Panc1 (cell line): Measurements from ENCODE around the gene IFT172. TPM values are rescaled to one million over a fixed set of nuclear protein-coding genes. Genes with fewer than 3 reads are reported as not detected.

Experiments used
- ATAC-seq: fragments of 200-7000 bp; cut with Tn5 transposase; 2 replicates; pipeline ENCODE4 v1.9.1; 2020; ENCODE audit warnings: mild to moderate bottlenecking, moderate library complexity
- BruUV-seq: library from RNA; stranded (reverse); fragments of 400-500 nt; replicated peaks from 2 replicates; lab custom pipeline; 2021; lab: Mats Ljungman, UMichigan
- CTCF ChIA-PET: fragments of 300-600 bp; sonication (Branson Sonifier 250); formaldehyde crosslinking; loops from one replicate; lab custom pipeline; 2022; ENCODE audit warnings: antibody characterized with exemption; lab: Charles Lee
- POLR2A ChIA-PET: fragments of 300-600 bp; sonication (Branson Sonifier 250); formaldehyde crosslinking; loops from one replicate; lab custom pipeline; 2022; ENCODE audit warnings: antibody characterized with exemption; lab: Charles Lee
- DNase-seq: peaks from one replicate; pipeline ENCODE4 v3.0.0-alpha.2; 2010; ENCODE audit warnings: low read depth, low spot score
- H3K27ac ChIP-seq: 2 replicates; pipeline ENCODE4 v1.5.1; 2011; ENCODE audit warnings: mild to moderate bottlenecking, low read length, inconsistent platforms
- H3K27me3 ChIP-seq: fragments of 200-500 bp; sonication (Bioruptor generic); 2 replicates; pipeline ENCODE4 v1.6.0; 2014; ENCODE audit warnings: low read length, inconsistent platforms; ENCODE audit not compliant: control insufficient read depth, insufficient read depth
- H3K36me3 ChIP-seq: fragments of 200-500 bp; sonication (Bioruptor generic); 2 replicates; pipeline ENCODE4 v1.5.1; 2014; ENCODE audit warnings: inconsistent platforms, mild to moderate bottlenecking, low read length, moderate library complexity; ENCODE audit not compliant: control insufficient read depth, insufficient read depth
- H3K4me1 ChIP-seq: 2 replicates; pipeline ENCODE4 v1.5.1; 2011; ENCODE audit warnings: inconsistent platforms, mild to moderate bottlenecking, low read length, moderate library complexity; ENCODE audit not compliant: control insufficient read depth, insufficient read depth
- H3K4me3 ChIP-seq, 2 experiments: 2 replicates each; pipeline ENCODE4 v1.5.1; 2011 to 2012; ENCODE audit warnings: low read depth in 2 of 2, low read length in 2 of 2, mild to moderate bottlenecking in 2 of 2, inconsistent platforms in 1 of 2, moderate library complexity in 1 of 2
- H3K9me3 ChIP-seq: fragments of 200-500 bp; sonication (Bioruptor generic); 2 replicates; pipeline ENCODE4 v1.5.1; 2014; ENCODE audit warnings: low read depth, mild to moderate bottlenecking, inconsistent platforms, low read length, moderate library complexity; ENCODE audit not compliant: control insufficient read depth, insufficient read depth
- POLR2AphosphoS5 ChIP-seq: IDR thresholded peaks from 2 replicates; pipeline ENCODE4 v1.6.1; 2012; ENCODE audit warnings: mild to moderate bottlenecking, low read depth, low read length, moderate library complexity
- SIN3A ChIP-seq: IDR thresholded peaks from 2 replicates; pipeline ENCODE4 v1.6.1; 2012; ENCODE audit warnings: low read depth, mild to moderate bottlenecking, low read length, moderate library complexity, borderline replicate concordance; ENCODE audit not compliant: insufficient read depth
- TCF7L2 ChIP-seq: IDR thresholded peaks from 2 replicates; pipeline ENCODE4 v1.6.1; 2011; ENCODE audit warnings: mild to moderate bottlenecking, low read depth, low read length, inconsistent platforms
- in situ Hi-C: cut with HindIII; loops from 2 replicates; pipeline ENCODE4 v1.10.0; 2016; ENCODE audit warnings: low sequenced_read_pairs, low pct_unique_long_range_greater_than_20kb
- intact Hi-C: fragments of 100-400 bp; cut with micrococcal nuclease; formaldehyde crosslinking; loops from one replicate; pipeline ENCODE4 v1.10.0; 2022; ENCODE audit not compliant: unreplicated experiment
- total RNA-seq: library from RNA; stranded (reverse); gene quantifications from one replicate; pipeline ENCODE4 v1.2.1, GENCODE V29; 2021; ENCODE audit not compliant: unreplicated experiment
- TF ChIP-seq, protein P1 (sequence below): fragments of 450-650 bp; IDR thresholded peaks from 2 replicates; pipeline ENCODE4 v1.5.1; 2017; ENCODE audit warnings: mild to moderate bottlenecking
- TF ChIP-seq, protein P2 (sequence below), 2 experiments: IDR thresholded peaks; 2 replicates each; pipeline ENCODE4 v1.6.1; 2011 to 2012; ENCODE audit warnings: low read depth in 2 of 2, control low read depth in 1 of 2, low read length in 1 of 2, mild to moderate bottlenecking in 1 of 2, moderate library complexity in 1 of 2; ENCODE audit not compliant: insufficient read depth in 1 of 2

Gene IFT172
- total RNA-seq, 1 experiment from 2014 or later = 16.7 TPM

DNA sequence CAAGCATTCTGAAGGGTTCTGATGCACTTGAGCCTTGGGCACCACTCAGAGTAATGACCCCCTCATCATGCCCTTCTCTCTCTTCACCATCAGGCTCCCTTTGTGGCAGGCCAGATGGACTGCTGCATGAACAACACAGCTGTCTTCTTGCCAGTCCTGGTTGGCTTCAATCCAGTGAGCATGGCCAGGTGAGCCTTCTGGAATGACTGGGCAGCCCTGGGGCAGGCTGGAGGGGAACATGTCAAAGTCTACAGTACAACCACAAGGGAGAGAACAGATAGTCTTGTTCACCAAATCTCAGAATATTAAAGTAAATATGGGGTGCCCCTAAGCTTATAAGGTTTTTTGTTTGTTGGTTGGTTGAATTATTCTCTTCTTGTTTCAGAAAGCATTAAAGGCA is 11.5 kb upstream of the IFT172 start:
- TF ChIP-seq TCF7L2 (no peak), SIN3A (no peak), POLR2AphosphoS5 (no peak)
- TF ChIP-seq, protein P1, sequence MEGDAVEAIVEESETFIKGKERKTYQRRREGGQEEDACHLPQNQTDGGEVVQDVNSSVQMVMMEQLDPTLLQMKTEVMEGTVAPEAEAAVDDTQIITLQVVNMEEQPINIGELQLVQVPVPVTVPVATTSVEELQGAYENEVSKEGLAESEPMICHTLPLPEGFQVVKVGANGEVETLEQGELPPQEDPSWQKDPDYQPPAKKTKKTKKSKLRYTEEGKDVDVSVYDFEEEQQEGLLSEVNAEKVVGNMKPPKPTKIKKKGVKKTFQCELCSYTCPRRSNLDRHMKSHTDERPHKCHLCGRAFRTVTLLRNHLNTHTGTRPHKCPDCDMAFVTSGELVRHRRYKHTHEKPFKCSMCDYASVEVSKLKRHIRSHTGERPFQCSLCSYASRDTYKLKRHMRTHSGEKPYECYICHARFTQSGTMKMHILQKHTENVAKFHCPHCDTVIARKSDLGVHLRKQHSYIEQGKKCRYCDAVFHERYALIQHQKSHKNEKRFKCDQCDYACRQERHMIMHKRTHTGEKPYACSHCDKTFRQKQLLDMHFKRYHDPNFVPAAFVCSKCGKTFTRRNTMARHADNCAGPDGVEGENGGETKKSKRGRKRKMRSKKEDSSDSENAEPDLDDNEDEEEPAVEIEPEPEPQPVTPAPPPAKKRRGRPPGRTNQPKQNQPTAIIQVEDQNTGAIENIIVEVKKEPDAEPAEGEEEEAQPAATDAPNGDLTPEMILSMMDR = no peak
- TF ChIP-seq, protein P2, sequence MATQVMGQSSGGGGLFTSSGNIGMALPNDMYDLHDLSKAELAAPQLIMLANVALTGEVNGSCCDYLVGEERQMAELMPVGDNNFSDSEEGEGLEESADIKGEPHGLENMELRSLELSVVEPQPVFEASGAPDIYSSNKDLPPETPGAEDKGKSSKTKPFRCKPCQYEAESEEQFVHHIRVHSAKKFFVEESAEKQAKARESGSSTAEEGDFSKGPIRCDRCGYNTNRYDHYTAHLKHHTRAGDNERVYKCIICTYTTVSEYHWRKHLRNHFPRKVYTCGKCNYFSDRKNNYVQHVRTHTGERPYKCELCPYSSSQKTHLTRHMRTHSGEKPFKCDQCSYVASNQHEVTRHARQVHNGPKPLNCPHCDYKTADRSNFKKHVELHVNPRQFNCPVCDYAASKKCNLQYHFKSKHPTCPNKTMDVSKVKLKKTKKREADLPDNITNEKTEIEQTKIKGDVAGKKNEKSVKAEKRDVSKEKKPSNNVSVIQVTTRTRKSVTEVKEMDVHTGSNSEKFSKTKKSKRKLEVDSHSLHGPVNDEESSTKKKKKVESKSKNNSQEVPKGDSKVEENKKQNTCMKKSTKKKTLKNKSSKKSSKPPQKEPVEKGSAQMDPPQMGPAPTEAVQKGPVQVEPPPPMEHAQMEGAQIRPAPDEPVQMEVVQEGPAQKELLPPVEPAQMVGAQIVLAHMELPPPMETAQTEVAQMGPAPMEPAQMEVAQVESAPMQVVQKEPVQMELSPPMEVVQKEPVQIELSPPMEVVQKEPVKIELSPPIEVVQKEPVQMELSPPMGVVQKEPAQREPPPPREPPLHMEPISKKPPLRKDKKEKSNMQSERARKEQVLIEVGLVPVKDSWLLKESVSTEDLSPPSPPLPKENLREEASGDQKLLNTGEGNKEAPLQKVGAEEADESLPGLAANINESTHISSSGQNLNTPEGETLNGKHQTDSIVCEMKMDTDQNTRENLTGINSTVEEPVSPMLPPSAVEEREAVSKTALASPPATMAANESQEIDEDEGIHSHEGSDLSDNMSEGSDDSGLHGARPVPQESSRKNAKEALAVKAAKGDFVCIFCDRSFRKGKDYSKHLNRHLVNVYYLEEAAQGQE (IDR thresholded peaks at IDR 0.05; ENCODE audit: insufficient read depth in 1 of 2, low read depth in 2 of 2, low read length in 1 of 2) = no peak
- intact Hi-C loops (no loop called here), in situ Hi-C loops (no loop called here)
- no peak for ATAC-seq
- DNase-seq = no peak
- Histone ChIP-seq H3K36me3 (no peaks in the 10 kb centered on the region), H3K9me3 (no peaks in the 10 kb centered on the region), H3K4me1 (no peaks in the 10 kb centered on the region), H3K27ac (no peak overlapping the region), H3K27me3 (peaks cover 20% of the 10 kb centered on the region; the same call in 1 of the 2 replicates), H3K4me3 (no peak overlapping the region)
- ChIA-PET POLR2A (no interaction called here), CTCF (no interaction called here)
- BruUV-seq = no TSS peak

DNA sequence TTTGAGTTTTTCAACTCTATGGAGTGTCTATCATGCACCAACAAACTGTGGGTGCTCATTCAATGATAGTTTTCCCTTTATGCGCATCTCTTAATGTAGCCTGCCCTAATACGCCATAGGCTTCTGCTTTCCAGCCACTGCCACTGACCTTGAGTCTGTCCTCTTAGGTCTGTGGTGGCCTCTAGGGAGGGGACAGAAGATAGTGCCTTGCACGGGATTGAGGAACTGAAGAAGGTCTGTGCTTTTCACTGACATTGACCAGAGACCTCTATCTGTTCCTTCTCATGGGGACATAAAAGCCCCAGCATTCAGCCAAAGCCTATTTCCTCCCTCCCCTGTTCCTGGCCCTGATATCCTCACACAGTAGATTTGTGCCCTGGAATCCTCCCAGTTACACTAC is 9.4 kb upstream of the IFT172 start:
- Histone ChIP-seq H3K9me3 (no peaks in the 10 kb centered on the region), H3K4me1 (no peaks in the 10 kb centered on the region; the same call in 1 of the 2 replicates), H3K4me3 (no peak overlapping the region), H3K27me3 (peaks cover 28% of the 10 kb centered on the region), H3K36me3 (no peaks in the 10 kb centered on the region), H3K27ac (no peak overlapping the region)
- in situ Hi-C loops (no loop called here), intact Hi-C loops (no loop called here)
- BruUV-seq = no TSS peak
- CTCF ChIA-PET = interaction anchor here (0.7 kb wide), 1 partner anchor 17 kb away, joined by 4 read pairs; no protein-coding TSS in a partner anchor
- ATAC-seq (no peak), DNase-seq (no peak)
- TF ChIP-seq, protein P2 (IDR thresholded peaks at IDR 0.05; ENCODE audit: insufficient read depth in 1 of 2, low read depth in 2 of 2, low read length in 1 of 2) = no peak
- TF ChIP-seq, protein P1 = no peak
- TF ChIP-seq SIN3A (no peak), POLR2AphosphoS5 (no peak), TCF7L2 (no peak)
- POLR2A ChIA-PET = no interaction called here
